HepG2 (cell line): ENCODE data around the gene NEK7. TPM values are rescaled to one million over a fixed set of nuclear protein-coding genes. Genes with fewer than 3 reads are reported as not detected.

Experiments
- ARNT2 ChIP-seq: sonication (generic); formaldehyde crosslinking; IDR thresholded peaks from 2 replicates; pipeline ENCODE4 v1.8.0; 2022; ENCODE audit warnings: mild to moderate bottlenecking, low read depth, missing genetic modification reagents, moderate library complexity
- BHLHE40 ChIP-seq: IDR thresholded peaks from 2 replicates; pipeline ENCODE4 v1.6.1; 2011; ENCODE audit warnings: low read length, improper control_type of control experiment
- CREM ChIP-seq, 2 experiments: sonication (generic) in 1 of 2; formaldehyde crosslinking in 1 of 2; IDR thresholded peaks; 2 replicates each; pipeline versions ENCODE4 v1.4.0 to v1.6.1; 2016 to 2020; ENCODE audit warnings: antibody characterized with exemption in 1 of 2, mild to moderate bottlenecking in 1 of 2, missing genetic modification reagents in 1 of 2
- DNMT3B ChIP-seq: conservative IDR thresholded peaks from 2 replicates; pipeline ENCODE4 v1.6.1; 2016; ENCODE audit warnings: missing biosample characterization, control low read depth
- HNRNPLL ChIP-seq: fragments of 200-400 bp; formaldehyde crosslinking; IDR thresholded peaks from 2 replicates; pipeline ENCODE4 v1.6.1; 2017; ENCODE audit warnings: mild to moderate bottlenecking, low read depth, low read length; ENCODE audit not compliant: poor library complexity, severe bottlenecking
- NFYB ChIP-seq: sonication (generic); formaldehyde crosslinking; IDR thresholded peaks from 2 replicates; pipeline ENCODE4 v1.4.0; 2020; ENCODE audit warnings: missing genetic modification reagents
- PPARG ChIP-seq: conservative IDR thresholded peaks from 2 replicates; pipeline ENCODE4 v1.6.1; 2016; ENCODE audit warnings: missing biosample characterization, missing genetic modification reagents
- TAF15 ChIP-seq: fragments of 200-400 bp; formaldehyde crosslinking; IDR thresholded peaks from one replicate; pipeline ENCODE4 v1.6.1; 2018; ENCODE audit warnings: mild to moderate bottlenecking, low read depth, low read length; ENCODE audit not compliant: poor library complexity, severe bottlenecking
- ZMAT3 ChIP-seq: sonication (generic); formaldehyde crosslinking; conservative IDR thresholded peaks from 2 replicates; pipeline ENCODE4 v1.7.0; 2021; ENCODE audit warnings: missing genetic modification reagents
- ZNF558 ChIP-seq: sonication (generic); formaldehyde crosslinking; IDR thresholded peaks from 2 replicates; pipeline ENCODE4 v1.9.0; 2022; ENCODE audit warnings: mild to moderate bottlenecking, missing genetic modification reagents, borderline replicate concordance
- polyA plus RNA-seq, 8 experiments: library from polyadenylated mRNA; depleted of rRNA in 3 of 8; stranded (reverse) in 7 of 8; unstranded in 1 of 8; fragments of >200 nt; fragmentation: Illumina TruSeq in 4 of 8; extraction: Trizol in 4 of 8; gene quantifications; 2 replicates each; pipeline versions ENCODE4 v1.2.1 to v1.2.3, GENCODE V29; 2011 to 2016; ENCODE audit warnings: low read depth in 4 of 8, missing spikeins in 1 of 8, mixed read lengths in 1 of 8; ENCODE audit not compliant: insufficient read depth in 1 of 8
- total RNA-seq, 5 experiments: library from RNA; depleted of rRNA; stranded (reverse); fragments of >200 nt; fragmentation: Illumina TruSeq; extraction: Trizol; gene quantifications; 2 replicates each; pipeline ENCODE4 v1.2.3, GENCODE V29; 2016; ENCODE audit warnings: low read depth in 1 of 5
- TF ChIP-seq, protein P1 (sequence below): sonication (generic); formaldehyde crosslinking; IDR thresholded peaks from 2 replicates; pipeline ENCODE4 v1.9.0; 2021; ENCODE audit warnings: missing genetic modification reagents, borderline replicate concordance
- TF ChIP-seq, protein P2 (sequence below): sonication (generic); formaldehyde crosslinking; IDR thresholded peaks from 2 replicates; pipeline ENCODE4 v1.4.0; 2020; ENCODE audit warnings: missing genetic modification reagents

The NEK7 gene
- total and polyA plus RNA-seq, 2 of the 13 experiments (the other 11 are each of a cell fraction or from before 2014, with no cell fraction given) = 18.1 to 19.2 TPM

DNA sequence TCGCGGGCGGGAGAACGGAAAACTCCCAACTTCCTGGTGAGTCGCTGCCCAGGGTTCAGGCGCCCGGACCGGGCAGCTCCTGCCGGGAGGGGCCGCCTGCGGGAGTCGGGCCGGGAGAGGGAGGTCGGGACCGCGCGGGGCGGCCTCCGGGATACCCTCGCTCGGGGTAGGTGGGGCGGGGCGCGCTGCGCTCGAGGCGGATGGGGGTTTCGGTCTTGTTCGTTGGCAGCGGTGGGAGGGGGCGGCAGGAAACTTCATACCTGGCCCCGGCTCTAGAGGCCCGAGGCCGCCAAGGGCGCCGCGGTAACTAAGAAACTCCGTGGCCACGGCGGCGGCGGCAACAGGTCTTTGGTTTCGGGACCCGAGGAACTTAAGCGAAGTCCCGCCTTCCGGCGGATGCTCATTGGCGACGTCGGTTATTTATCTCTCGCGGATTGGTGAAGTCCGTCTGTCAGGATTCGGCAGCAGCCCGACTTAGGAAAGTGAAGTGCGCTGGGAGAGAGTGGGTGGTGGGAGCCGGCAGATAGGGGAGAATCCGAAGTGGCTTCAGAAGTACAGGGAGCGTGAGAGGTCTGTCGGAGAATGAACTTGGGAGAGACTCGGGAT, 546 bp downstream of the NEK7 start (continued):
- TF ChIP-seq ZNF558 (CRISPR knock-in tag) (peak; percentile 38; the same call in 1 of the 2 replicates), HNRNPLL (peak; percentile 74), ZMAT3 (no peak), DNMT3B (no peak), BHLHE40 (no peak), PPARG (CRISPR knock-in tag) (no peak), TAF15 (peak; percentile 72), CREM (IDR thresholded peaks at IDR 0.05) (0 out of 2 replicates have a peak, but pooled peaks have one; percentile 19), CREM (CRISPR knock-in tag; IDR thresholded peaks at IDR 0.05) (no peak), NFYB (CRISPR knock-in tag) (peak; percentile 85), ARNT2 (CRISPR knock-in tag) (no peak; the same call in 1 of the 2 replicates)
- TF ChIP-seq, protein P1, sequence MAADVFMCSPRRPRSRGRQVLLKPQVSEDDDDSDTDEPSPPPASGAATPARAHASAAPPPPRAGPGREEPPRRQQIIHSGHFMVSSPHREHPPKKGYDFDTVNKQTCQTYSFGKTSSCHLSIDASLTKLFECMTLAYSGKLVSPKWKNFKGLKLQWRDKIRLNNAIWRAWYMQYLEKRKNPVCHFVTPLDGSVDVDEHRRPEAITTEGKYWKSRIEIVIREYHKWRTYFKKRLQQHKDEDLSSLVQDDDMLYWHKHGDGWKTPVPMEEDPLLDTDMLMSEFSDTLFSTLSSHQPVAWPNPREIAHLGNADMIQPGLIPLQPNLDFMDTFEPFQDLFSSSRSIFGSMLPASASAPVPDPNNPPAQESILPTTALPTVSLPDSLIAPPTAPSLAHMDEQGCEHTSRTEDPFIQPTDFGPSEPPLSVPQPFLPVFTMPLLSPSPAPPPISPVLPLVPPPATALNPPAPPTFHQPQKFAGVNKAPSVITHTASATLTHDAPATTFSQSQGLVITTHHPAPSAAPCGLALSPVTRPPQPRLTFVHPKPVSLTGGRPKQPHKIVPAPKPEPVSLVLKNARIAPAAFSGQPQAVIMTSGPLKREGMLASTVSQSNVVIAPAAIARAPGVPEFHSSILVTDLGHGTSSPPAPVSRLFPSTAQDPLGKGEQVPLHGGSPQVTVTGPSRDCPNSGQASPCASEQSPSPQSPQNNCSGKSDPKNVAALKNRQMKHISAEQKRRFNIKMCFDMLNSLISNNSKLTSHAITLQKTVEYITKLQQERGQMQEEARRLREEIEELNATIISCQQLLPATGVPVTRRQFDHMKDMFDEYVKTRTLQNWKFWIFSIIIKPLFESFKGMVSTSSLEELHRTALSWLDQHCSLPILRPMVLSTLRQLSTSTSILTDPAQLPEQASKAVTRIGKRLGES (CRISPR knock-in tag) = 0 out of 2 replicates have a peak, but pooled peaks have one; percentile 40
- TF ChIP-seq, protein P2, sequence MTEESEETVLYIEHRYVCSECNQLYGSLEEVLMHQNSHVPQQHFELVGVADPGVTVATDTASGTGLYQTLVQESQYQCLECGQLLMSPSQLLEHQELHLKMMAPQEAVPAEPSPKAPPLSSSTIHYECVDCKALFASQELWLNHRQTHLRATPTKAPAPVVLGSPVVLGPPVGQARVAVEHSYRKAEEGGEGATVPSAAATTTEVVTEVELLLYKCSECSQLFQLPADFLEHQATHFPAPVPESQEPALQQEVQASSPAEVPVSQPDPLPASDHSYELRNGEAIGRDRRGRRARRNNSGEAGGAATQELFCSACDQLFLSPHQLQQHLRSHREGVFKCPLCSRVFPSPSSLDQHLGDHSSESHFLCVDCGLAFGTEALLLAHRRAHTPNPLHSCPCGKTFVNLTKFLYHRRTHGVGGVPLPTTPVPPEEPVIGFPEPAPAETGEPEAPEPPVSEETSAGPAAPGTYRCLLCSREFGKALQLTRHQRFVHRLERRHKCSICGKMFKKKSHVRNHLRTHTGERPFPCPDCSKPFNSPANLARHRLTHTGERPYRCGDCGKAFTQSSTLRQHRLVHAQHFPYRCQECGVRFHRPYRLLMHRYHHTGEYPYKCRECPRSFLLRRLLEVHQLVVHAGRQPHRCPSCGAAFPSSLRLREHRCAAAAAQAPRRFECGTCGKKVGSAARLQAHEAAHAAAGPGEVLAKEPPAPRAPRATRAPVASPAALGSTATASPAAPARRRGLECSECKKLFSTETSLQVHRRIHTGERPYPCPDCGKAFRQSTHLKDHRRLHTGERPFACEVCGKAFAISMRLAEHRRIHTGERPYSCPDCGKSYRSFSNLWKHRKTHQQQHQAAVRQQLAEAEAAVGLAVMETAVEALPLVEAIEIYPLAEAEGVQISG (CRISPR knock-in tag) = no peak; the same call in 1 of the 2 replicates
